Activated CD4-positive, alpha-beta T cell treated with anti-CD3 and anti-CD28 coated beads, Interleukin-2, Interleukin-6, amounts not matched to agents 100 ng/mL and 50 ng/mL, durations not matched to agents 16 hours and 8 hours (primary cell): Measurements from ENCODE around the gene KRTCAP2.
"Not testable (repeated sequence)": the region's sequence is repeated elsewhere in the genome, so short reads cannot be mapped to it uniquely, and the experiment has no call there.

Experiments used
- DNase-seq: peaks from one replicate; pipeline ENCODE4 v3.0.0-alpha.2; 2020

Gene KRTCAP2

DNA sequence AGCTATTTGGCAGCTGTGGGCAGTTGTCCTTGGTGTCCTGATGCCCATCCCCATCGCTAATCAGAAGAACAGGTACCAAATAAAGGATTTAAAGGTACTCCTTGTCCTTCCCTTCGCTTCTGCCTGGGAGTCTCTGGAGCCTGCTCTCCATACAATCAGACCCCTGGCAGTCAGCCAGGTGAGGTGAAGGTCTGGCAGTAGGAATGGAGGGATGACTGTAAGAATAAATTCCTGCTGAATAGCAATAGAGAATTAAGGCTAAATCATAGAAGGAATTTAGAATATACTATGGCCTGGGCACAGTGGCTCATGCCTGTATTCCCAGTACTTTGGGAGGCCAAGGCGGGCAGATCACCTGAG lies 25.4 kb upstream of the KRTCAP2 start:
- no peak for DNase-seq

DNA sequence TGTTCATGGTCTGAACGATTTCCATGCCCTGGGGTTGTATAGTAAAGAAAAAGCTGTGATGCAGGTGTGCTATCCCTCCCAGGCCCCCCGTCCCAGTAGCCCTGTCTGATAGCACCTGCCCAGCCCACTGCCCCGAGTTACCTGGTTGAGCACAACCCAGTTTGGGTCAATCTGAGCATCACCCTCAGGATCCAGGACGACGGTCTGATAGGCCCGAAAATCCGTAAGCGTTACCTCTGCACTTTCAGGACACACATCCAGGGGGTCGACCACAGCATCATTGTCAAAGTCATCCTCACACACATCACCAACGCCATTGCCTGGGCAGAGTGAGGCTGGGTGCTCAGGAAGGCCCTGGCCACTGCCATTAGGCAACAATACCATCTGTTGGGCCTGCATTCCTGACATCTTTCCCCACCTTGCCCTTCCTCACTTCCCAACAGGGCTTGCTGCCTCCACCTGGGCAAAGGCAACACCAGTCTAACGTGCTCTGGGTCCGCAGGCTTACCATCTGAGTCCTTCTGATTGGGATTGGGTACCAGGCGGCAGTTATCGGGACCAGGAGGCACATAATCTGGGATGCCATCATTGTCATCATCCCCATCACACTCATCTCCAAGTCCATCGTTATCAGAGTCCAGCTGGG lies 24.9 kb upstream of the KRTCAP2 start:
- no peak for DNase-seq

DNA sequence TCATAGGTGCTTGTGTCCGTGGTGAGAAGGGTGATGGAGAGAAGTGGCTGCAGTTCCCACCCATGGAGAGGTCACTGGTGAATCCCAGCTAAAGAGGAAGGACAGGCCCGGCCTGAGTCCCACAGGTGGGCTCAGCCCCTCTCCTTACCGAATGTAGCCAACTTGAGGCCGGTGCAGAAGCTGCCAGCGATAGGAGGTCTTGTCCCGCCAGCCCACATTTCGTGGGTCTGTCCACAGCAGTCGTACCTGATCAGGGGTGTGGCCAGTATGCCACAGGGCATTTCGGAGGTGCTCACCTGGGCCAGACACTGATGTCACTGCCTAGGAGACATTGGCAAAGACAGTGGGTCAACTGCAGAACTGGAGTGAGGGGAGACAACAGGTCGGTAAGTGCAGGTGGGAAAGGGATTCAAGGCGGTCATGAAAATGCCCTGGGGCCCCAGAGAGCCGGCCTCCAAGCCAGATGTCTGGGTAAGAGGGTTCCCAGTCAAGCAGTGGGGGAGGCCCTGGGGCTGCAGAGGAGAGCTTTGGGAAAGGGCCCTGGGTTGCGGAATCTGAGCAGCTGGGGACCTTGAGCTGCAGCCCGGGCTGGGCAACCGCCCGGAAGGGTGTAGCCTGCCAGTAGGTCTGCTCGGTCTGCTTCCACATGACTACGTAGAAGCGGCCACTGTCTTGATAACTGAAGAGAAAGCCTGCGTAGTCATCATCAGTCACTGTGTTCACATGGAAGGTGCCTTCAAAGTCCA lies 24.0 kb upstream of the KRTCAP2 start:
- no peak for DNase-seq

- no peak for DNase-seq
Observed at GRCh38 chr1:155196103-155196892, 23.2 kb upstream of the KRTCAP2 start.

GRCh38 chr1:155195201-155196102 lies 22.3 kb upstream of the KRTCAP2 start:
- DNase-seq: no peak

GRCh38 chr1:155193991-155194240 lies 20.8 kb upstream of the KRTCAP2 start:
- DNase-seq: not testable (repeated sequence)

DNA sequence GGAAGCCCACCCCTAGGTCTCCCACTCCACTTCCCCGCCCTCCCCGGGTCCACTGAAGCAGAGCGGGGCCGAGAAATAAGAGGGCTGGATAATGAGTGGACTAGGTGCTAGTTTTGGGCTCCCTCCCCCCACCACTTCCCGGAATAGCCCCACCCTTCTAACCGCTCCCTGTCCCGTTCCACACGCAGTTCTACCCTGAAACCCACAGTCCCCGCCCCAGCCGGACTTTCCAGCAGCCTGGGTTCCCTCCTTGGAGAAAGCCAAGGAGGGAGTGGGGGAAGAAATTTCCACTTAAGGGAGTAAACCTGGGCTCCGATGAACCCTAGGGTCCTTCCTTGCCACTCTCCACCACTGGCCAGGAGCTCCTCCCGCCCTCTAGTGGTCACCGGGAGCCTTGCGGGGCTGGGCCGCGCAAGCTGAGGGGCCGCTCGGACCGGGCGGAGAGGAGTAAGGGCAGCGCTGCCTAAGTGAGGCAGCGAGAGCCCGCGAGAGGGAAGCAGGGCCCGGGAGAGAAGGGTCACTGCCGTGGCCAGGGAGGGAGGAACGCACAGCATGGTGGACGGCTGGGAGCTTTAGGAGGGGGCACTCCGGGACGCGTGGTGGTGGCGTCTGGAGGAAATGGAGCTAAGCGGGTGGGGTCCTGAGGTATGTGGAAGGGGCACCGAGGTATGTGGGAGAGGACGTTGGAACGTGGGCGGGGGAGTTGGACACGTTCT lies 20.3 kb upstream of the KRTCAP2 start:
- peak; percentile 88 for DNase-seq

DNA sequence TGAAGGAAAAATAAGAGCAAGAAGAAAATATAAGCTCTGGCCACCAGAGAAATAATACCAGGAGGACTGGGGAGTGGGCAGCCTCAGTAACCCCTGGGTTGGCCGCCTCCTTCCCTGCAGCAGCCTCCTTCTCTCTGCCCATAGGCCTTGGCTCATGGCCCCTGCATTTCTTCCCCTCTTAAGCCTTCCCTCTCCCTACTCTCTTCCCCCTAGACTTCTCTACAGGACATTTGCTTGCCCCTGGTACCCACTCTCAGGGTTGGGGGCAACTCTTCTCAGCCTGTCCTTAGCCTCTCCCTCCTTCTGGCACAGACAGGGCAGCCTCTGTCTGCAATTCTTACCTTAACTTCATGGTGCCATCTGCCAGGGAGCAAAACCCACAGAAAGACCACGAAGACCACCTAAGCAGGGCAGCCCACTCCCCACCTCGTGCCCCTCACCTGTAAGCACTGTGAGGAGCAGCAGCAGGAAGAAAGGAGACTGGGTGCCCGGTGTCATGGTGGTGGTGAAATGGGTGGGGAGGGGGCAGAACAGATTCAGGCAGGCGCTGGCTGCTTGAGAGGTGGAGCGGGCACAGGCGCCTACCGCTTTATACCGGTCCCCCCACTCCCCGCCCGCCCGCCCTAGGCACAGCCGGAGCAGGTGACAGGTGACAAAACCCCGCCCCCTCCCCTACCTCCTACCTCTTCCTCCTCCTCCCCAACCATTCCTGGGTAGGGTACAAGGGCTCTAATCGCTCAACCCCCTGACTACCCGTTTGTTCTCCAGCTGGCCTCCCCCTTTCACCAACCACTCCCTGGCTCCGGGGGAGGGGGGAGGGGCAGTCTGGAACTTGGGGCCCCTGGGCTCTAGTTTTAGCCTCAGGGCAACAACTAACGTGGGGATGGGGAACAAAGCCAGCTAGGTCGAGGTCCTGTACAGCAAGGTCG lies 19.5 kb upstream of the KRTCAP2 start:
- no peak for DNase-seq

- no peak for DNase-seq
Observed at GRCh38 chr1:155191904-155192303, 18.8 kb upstream of the KRTCAP2 start.

DNA sequence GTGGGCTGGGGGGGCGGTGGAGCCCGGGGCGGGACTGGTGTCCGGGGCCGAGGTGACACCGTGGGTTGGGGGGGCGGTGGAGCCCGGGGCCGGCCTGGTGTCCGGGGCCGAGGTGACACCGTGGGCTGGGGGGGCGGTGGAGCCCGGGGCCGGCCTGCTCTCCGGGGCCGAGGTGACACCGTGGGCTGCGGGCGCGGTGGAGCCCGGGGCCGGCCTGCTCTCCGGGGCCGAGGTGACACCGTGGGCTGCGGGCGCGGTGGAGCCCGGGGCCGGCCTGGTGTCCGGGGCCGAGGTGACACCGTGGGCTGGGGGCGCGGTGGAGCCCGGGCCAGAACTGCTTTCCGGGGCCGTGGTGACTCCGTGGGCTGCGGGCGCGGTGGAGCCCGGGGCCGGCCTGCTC lies 16.8 kb upstream of the KRTCAP2 start:
- DNase-seq: not testable (repeated sequence)

DNA sequence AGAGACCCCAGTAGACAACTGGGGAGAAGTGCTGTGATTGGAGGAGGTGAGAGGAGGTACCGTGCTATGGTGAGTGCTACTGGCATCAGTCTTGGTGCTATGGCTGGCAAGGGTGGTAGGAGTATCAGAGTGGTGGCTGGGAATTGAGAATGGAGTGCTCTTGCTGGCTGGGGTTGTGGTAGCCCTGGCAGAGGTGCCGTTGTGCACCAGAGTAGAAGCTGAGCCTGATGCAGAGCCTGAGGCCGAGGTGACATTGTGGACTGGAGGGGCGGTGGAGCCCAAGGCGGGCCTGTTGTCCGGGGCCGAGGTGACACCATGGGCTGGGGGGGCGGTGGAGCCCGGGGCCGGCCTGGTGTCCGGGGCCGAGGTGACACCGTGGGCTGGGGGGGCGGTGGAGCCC lies 15.2 kb upstream of the KRTCAP2 start:
- no peak for DNase-seq

DNA sequence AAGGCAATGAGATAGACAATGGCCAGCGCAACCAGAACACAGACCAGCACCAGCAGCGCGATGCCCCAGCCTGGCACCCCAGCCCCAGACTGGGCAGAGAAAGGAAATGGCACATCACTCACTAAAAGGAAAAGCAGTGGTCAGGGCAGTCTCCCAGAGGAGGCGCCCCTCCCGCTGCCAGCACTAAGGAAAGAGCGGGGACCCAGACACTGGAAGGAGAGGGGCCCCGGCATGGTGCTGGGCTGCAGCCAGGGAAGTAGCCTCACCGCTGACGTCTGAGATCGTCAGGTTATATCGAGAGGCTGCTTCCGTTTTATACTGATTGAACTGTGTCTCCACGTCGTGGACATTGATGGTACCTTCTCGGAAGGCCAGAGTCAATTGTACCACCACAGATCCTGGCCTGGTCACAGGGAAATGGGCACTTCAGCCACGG lies 14.4 kb upstream of the KRTCAP2 start:
- DNase-seq: no peak

- DNase-seq: no peak
Observed at GRCh38 chr1:155186794-155187455, 13.8 kb upstream of the KRTCAP2 start.

DNA sequence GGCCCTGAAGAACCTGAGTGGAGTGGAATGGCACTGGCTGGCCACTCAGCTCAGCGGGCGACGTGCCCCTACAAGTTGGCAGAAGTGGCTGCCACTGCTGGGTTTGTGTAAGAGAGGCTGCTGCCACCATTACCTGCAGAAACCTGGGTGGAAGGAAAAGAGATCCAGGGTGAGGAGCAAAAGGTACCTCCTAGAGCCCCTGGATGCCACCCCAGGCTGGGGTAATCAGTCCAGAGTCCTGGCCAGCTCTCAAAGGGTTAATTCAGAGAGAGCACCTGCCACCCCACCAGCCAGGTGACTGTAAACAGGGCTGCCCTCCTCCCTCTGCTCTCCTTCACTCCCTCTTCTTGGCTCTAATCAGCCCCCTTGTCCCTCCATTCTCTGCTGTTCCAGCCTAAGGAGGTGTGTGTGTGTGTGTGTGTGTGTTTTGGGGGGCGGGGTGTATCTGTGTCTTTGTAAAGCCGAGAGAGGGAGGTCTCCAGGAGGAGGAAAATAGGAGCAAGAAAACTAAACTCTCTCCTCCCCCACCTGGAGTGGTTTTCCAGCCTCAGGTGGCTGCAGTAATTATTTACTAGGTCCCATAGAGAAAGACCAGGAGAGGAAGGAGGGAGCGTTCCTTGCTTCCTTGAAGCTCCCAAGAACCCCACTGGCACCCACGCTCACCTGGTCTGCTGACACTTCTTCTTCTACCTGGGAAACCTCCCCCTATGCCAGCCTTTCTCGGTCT lies 13.1 kb upstream of the KRTCAP2 start:
- no peak for DNase-seq

DNA sequence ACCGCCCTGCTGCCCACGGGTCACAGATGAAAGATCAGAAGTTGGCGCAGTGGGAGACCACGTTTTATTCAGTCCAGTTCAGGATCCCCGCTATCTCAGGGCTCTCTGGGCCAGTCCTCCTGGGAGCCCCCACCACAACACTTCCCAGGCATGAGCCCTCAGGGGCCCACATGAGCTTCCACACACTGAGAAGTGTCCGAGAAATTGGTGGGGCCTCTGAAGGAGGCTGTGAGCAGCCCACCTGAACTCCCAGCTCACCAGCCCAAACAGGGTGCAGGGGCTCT lies 12.6 kb upstream of the KRTCAP2 start:
- no peak for DNase-seq

DNA sequence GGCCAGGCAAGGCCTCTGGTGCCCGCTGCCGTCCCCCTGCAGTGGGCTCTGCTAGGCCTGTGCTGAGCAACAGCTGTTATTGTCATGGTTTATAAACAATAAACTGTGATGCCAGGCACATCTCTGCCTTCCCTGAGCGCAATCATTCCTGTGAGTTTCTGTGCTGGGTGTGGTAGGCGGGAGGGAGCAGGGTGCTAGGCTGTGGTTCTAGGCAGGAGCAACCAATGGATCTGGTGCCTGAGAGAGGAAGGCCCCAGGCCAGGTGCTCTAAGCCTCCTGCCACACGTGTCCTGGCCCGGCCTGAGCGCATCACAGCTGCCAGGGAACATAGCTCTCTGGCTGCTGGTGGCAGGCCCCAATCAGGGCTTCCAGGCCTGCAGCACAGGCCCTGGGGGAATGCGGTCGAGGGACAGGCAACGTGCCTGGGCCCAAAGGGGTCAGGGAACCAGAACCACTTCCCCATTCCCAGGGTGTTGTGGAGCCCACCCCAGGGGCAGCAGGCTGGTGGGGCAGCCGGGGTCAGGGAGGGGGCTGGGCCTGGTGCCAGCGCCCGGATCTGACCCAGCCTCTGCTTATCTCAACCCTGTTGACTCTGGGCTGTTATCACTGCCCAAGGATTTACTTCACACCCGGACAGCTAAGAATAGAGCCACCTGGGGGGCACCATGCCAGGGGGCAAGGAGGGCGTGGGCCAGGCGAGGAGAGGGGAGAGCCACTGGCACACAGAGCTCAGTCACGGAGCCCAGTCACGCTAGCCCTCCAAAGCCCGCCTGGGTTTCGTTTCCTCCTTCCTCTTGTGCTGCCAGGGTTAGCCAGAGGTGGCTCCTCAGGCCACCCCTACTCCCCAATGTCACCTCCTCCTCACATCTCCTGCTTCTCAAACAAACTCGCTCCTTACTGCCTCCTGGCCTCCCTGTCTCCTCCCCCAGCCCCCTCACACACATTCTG lies 12.0 kb upstream of the KRTCAP2 start:
- DNase-seq: no peak

DNA sequence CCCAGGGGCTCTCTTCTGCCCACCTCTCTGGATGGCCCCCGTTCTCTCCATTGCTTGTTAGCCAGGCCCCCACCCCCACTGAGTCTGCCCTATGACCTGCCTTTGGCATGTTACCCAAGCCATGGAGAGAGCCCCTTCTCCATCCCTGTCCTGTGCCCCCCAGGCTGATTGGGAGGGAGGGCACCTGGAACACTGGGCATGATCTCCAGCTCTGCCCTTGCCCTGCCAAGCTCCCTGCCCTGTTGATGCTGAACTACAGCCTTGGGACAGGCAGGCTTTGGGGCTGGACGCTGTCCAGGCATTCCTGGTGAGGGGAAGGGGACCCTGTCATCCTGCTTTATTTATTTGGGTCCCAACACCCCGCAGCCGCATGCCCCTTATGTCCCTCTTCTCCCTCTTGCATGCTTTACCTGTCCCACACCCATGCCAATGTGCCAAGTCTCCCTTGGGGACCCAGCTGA lies 11.3 kb upstream of the KRTCAP2 start:
- DNase-seq: no peak

GRCh38 chr1:155183775-155184221 lies 10.7 kb upstream of the KRTCAP2 start:
- DNase-seq: no peak

- DNase-seq: no peak
Observed at GRCh38 chr1:155182052-155182550, 9.0 kb upstream of the KRTCAP2 start.
